ENCODE data around the gene IGFN1. TPM values are rescaled to one million over a fixed set of nuclear protein-coding genes. Genes with fewer than 3 reads are reported as not detected.
A peak's percentile ranks its signal among the peaks of the same experiment; 100 is the strongest.

The IGFN1 gene
- total and polyA plus RNA-seq, 2 of the 8 experiments (the other 6 are each of a cell fraction or from before 2014, with no cell fraction given) = not detected

GRCh38 chr1:201170533-201171062, 20.0 kb upstream of the IGFN1 start:
- H4K8ac ChIP-seq (ENCODE audit: extremely low read depth, insufficient read depth, low read length) = peak overlapping the region; percentile 83; the same call in 1 of the 2 replicates
- H3K9me3 ChIP-seq (ENCODE audit: insufficient read depth in 2 of 2, low read depth in 1 of 2, low read length in 1 of 2) = no peaks in the 10 kb centered on the region
- no peak overlapping the region for H2BK5ac ChIP-seq (ENCODE audit: low read depth, low read length)
- H3K4me3 ChIP-seq (ENCODE audit: extremely low read depth in 1 of 4, insufficient read depth in 2 of 4, low read depth in 3 of 4, low read length in 4 of 4) = peak overlapping the region; percentile 60 to 76 (median 72)
- H4K5ac ChIP-seq (ENCODE audit: insufficient read length, low read depth, low read length) = no peak overlapping the region
- peaks cover 0 to 6% (median 4%) of the 10 kb centered on the region in 4 experiments; a peak in 3 of 7 replicates for H3K27me3 ChIP-seq (replicated peaks in 1 of 4; ENCODE audit: control insufficient read depth in 3 of 4, extremely low read depth in 1 of 4, insufficient read depth in 3 of 4, low read length in 3 of 4)
- H4K20me1 ChIP-seq (replicated peaks in 1 of 2; ENCODE audit: control insufficient read depth in 1 of 2, insufficient read depth in 2 of 2, low read length in 2 of 2) = no peaks in the 10 kb centered on the region
- POLR2A ChIA-PET (ENCODE audit: partially characterized antibody) = interaction anchor here (0.9 to 7.1 kb wide), 9 partner anchors 10 to 229 kb away, joined by 3 to 105 read pairs (median 3); partner anchors contain the start of genes IGFN1 and TMEM9
- peaks cover 5 to 10% (median 8%) of the 10 kb centered on the region in 4 experiments; a peak in 6 of 7 replicates for H3K4me1 ChIP-seq (replicated peaks in 1 of 4; ENCODE audit: control insufficient read depth in 3 of 4, insufficient read depth in 4 of 4, low read length in 3 of 4)
- H2AK5ac ChIP-seq (ENCODE audit: low read depth, low read length) = no peak overlapping the region
- CTCF ChIA-PET (ENCODE audit: partially characterized antibody) = interaction anchor here (1.5 to 3.4 kb wide), 8 partner anchors 9 to 52 kb away, joined by 5 to 14 read pairs (median 6); partner anchors contain the start of gene TMEM9
- H3K23ac ChIP-seq (ENCODE audit: insufficient read length) = no peak overlapping the region
- peak overlapping the region; percentile 93; the same call in 1 of the 2 replicates for H2BK20ac ChIP-seq (ENCODE audit: low read length)
- no peak overlapping the region for H3K27ac ChIP-seq (ENCODE audit: low read depth, low read length)
- peak overlapping the region in 3 of 4 experiments; percentile 36 to 55 (median 41); a peak in 5 of 7 replicates for H3K9ac ChIP-seq (replicated peaks in 1 of 4; ENCODE audit: extremely low read depth in 1 of 4, low read depth in 3 of 4, low read length in 3 of 4)
- H3K23me2 ChIP-seq (ENCODE audit: low read depth, low read length) = peaks cover 5% of the 10 kb centered on the region; the same call in 1 of the 2 replicates
- WGBS, 2 experiments (ENCODE audit: extremely low coverage in 1 of 2, insufficient coverage in 1 of 2, insufficient read length in 1 of 2, insufficient replicate concordance in 2 of 2, low coverage in 1 of 2, low lambda C conversion rate in 2 of 2, missing lambda C conversion rate in 1 of 2) = 16% methylated on average over 26 of the region's 26 CpGs; no CpG with 5 or more reads in 1 of the 2 experiments
- H3K18ac ChIP-seq (ENCODE audit: extremely low read depth, low read length) = peak overlapping the region; percentile 94; the same call in 1 of the 2 replicates
- H2BK120ac ChIP-seq (replicated peaks; ENCODE audit: low read depth, low read length) = no peak overlapping the region
- no peaks in the 10 kb centered on the region for H3K79me2 ChIP-seq (ENCODE audit: control insufficient read depth in 1 of 2, insufficient read depth in 2 of 2, low read length in 2 of 2)
- no peak overlapping the region for H3K4ac ChIP-seq (replicated peaks; ENCODE audit: insufficient read length, low read depth, low read length)
- H2BK12ac ChIP-seq (ENCODE audit: low read depth, low read length) = peak overlapping the region; percentile 86; the same call in 1 of the 2 replicates
- H3K56ac ChIP-seq (replicated peaks; ENCODE audit: insufficient read length, low read depth, low read length) = no peak overlapping the region
- H3K79me1 ChIP-seq (ENCODE audit: low read depth, low read length) = no peaks in the 10 kb centered on the region
- FAIRE-seq = no peak
- H2AFZ ChIP-seq (ENCODE audit: low read length) = 0 out of 2 replicates have a peak overlapping the region, but pooled peaks have one; percentile 67
- peak overlapping the region; percentile 76 to 98 for H3K4me2 ChIP-seq (ENCODE audit: insufficient read depth in 1 of 2, low read depth in 2 of 2, low read length in 2 of 2)
- H4K91ac ChIP-seq (replicated peaks; ENCODE audit: insufficient read length, low read length) = no peak overlapping the region
- DNase-seq (ENCODE audit: low read depth in 1 of 2, low spot score in 2 of 2) = peak; percentile 60 to 86
- H3K14ac ChIP-seq (ENCODE audit: insufficient read length) = no peak overlapping the region
- no peak overlapping the region; the same call in 1 of the 2 replicates for H2BK15ac ChIP-seq (ENCODE audit: low read length)
- H3K36me3 ChIP-seq (ENCODE audit: control insufficient read depth in 2 of 4, insufficient read depth in 4 of 4, low read length in 3 of 4) = no peaks in the 10 kb centered on the region
- TF ChIP-seq GABPA (IDR thresholded peaks at IDR 0.05; ENCODE audit: borderline replicate concordance, insufficient read depth, low read length) (no peak), CEBPB (IDR thresholded peaks at IDR 0.05; ENCODE audit: low read depth, low read length) (peak; percentile 70), TBP (IDR thresholded peaks at IDR 0.05; ENCODE audit: low read depth, low read length) (peak; percentile 32; the same call in 1 of the 2 replicates), POLR2AphosphoS5 (IDR thresholded peaks at IDR 0.05; ENCODE audit: low read depth, low read length) (no peak), CREB1 (IDR thresholded peaks at IDR 0.05) (peak; percentile 29; the same call in 1 of the 2 replicates), MAFK (IDR thresholded peaks at IDR 0.05; ENCODE audit: low read depth, low read length) (no peak), SP4 (IDR thresholded peaks at IDR 0.05; ENCODE audit: low read length) (no peak), PHF8 (conservative IDR thresholded peaks at IDR 0.05; ENCODE audit: low read depth, low read length) (peak; percentile 51; the same call in 1 of the 2 replicates), CBX5 (IDR thresholded peaks at IDR 0.05; ENCODE audit: low read depth, low read length) (no peak), TAF1 (IDR thresholded peaks at IDR 0.05; ENCODE audit: low read depth, low read length) (peak; percentile 31; the same call in 1 of the 2 replicates), SP2 (IDR thresholded peaks at IDR 0.05; ENCODE audit: low read length) (no peak), KDM5A (IDR thresholded peaks at IDR 0.05; ENCODE audit: low read length) (no peak)
- TF ChIP-seq, protein P1, sequence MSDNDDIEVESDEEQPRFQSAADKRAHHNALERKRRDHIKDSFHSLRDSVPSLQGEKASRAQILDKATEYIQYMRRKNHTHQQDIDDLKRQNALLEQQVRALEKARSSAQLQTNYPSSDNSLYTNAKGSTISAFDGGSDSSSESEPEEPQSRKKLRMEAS (IDR thresholded peaks at IDR 0.05) = peak; percentile 39; the same call in 1 of the 2 replicates

Measured in H1 (cell line).